H9 (cell line): ENCODE results near the gene PDE3A. TPM values are rescaled to one million over a fixed set of nuclear protein-coding genes. Genes with fewer than 3 reads are reported as not detected.

ENCODE experiments used
- DNase-seq: peaks from one replicate; pipeline ENCODE4 v3.0.0-alpha.2; 2017
- H2AFZ ChIP-seq: one replicate; pipeline ENCODE4 v1.6.1; 2013; ENCODE audit warnings: mild to moderate bottlenecking, low read length, control low read depth, moderate library complexity
- H2AK5ac ChIP-seq: 2 replicates; pipeline ENCODE4 v1.6.1; 2013; ENCODE audit warnings: low read length, control low read depth, mixed read lengths; ENCODE audit not compliant: insufficient read length
- H2BK120ac ChIP-seq: one replicate; pipeline ENCODE4 v1.6.1; 2013; ENCODE audit warnings: low read depth, mild to moderate bottlenecking, low read length, control low read depth, inconsistent platforms; ENCODE audit not compliant: poor library complexity, severe bottlenecking
- H2BK12ac ChIP-seq: 2 replicates; pipeline ENCODE4 v1.6.1; 2013; ENCODE audit warnings: low read length, control low read depth, mixed read lengths, low read depth; ENCODE audit not compliant: insufficient read length
- H2BK15ac ChIP-seq: 2 replicates; pipeline ENCODE4 v1.6.1; 2013; ENCODE audit warnings: low read depth, low read length, control low read depth
- H2BK20ac ChIP-seq: one replicate; pipeline ENCODE4 v1.6.1; 2013; ENCODE audit warnings: low read depth, mild to moderate bottlenecking, low read length, control low read depth, inconsistent platforms; ENCODE audit not compliant: poor library complexity, severe bottlenecking
- H2BK5ac ChIP-seq: 2 replicates; pipeline ENCODE4 v1.6.1; 2013; ENCODE audit warnings: low read length, control low read depth, mixed read lengths; ENCODE audit not compliant: insufficient read length
- H3K14ac ChIP-seq: 2 replicates; pipeline ENCODE4 v1.6.1; 2013; ENCODE audit warnings: low read length, control low read depth; ENCODE audit not compliant: insufficient read depth
- H3K18ac ChIP-seq: 2 replicates; pipeline ENCODE4 v1.6.1; 2013; ENCODE audit warnings: low read depth, mild to moderate bottlenecking, mixed read lengths, low read length, control low read depth; ENCODE audit not compliant: insufficient read length
- H3K23ac ChIP-seq: 2 replicates; pipeline ENCODE4 v1.6.1; 2013; ENCODE audit warnings: low read length, control low read depth, mixed read lengths, low read depth; ENCODE audit not compliant: insufficient read length
- H3K23me2 ChIP-seq: 2 replicates; pipeline ENCODE4 v1.6.1; 2013; ENCODE audit warnings: low read depth, mild to moderate bottlenecking, mixed read lengths, low read length, control low read depth; ENCODE audit not compliant: insufficient read length, poor library complexity, severe bottlenecking
- H3K27ac ChIP-seq: 2 replicates; pipeline ENCODE4 v1.5.1; 2013; ENCODE audit warnings: low read length, control low read depth, mixed read lengths, low read depth; ENCODE audit not compliant: insufficient read length
- H3K27me3 ChIP-seq: 2 replicates; pipeline ENCODE4 v1.6.1; 2013; ENCODE audit warnings: low read length, control low read depth, inconsistent platforms; ENCODE audit not compliant: insufficient read depth
- H3K4ac ChIP-seq: 2 replicates; pipeline ENCODE4 v1.6.1; 2013; ENCODE audit warnings: low read depth, mild to moderate bottlenecking, control low read depth, inconsistent platforms, low read length, moderate library complexity
- H3K4me1 ChIP-seq: 2 replicates; pipeline ENCODE4 v1.6.1; 2013; ENCODE audit warnings: low read length, control low read depth, inconsistent platforms; ENCODE audit not compliant: insufficient read depth
- H3K4me2 ChIP-seq: 2 replicates; pipeline ENCODE4 v1.6.1; 2013; ENCODE audit warnings: low read length, control low read depth, mixed read lengths; ENCODE audit not compliant: insufficient read length, insufficient read depth
- H3K56ac ChIP-seq: 2 replicates; pipeline ENCODE4 v1.6.1; 2013; ENCODE audit warnings: low read depth, mild to moderate bottlenecking, mixed read lengths, low read length, control low read depth; ENCODE audit not compliant: insufficient read length
- H3K79me1 ChIP-seq: 2 replicates; pipeline ENCODE4 v1.6.1; 2013; ENCODE audit warnings: low read depth, mild to moderate bottlenecking, moderate library complexity, low read length, control low read depth, inconsistent platforms; ENCODE audit not compliant: insufficient read depth, poor library complexity, severe bottlenecking
- H3K79me2 ChIP-seq: 2 replicates; pipeline ENCODE4 v1.6.1; 2013; ENCODE audit warnings: low read length, control low read depth, inconsistent platforms; ENCODE audit not compliant: insufficient read depth
- H3K9ac ChIP-seq: 2 replicates; pipeline ENCODE4 v1.6.1; 2013; ENCODE audit warnings: low read length, control low read depth, mixed read lengths; ENCODE audit not compliant: insufficient read length; ENCODE audit errors: extremely low read depth
- H3K9me3 ChIP-seq: one replicate; pipeline ENCODE4 v1.6.1; 2013; ENCODE audit warnings: low read depth, low read length, inconsistent platforms; ENCODE audit not compliant: control insufficient read depth
- H3T11ph ChIP-seq: one replicate; pipeline ENCODE4 v1.6.1; 2013; ENCODE audit warnings: mild to moderate bottlenecking, low read length, control low read depth, inconsistent platforms
- H4K20me1 ChIP-seq: one replicate; pipeline ENCODE4 v1.6.1; 2013; ENCODE audit not compliant: control insufficient read depth, insufficient read length, insufficient read depth
- H4K5ac ChIP-seq: 2 replicates; pipeline ENCODE4 v1.6.1; 2013; ENCODE audit warnings: low read depth, mild to moderate bottlenecking, mixed read lengths, low read length, control low read depth; ENCODE audit not compliant: insufficient read length
- H4K8ac ChIP-seq: replicated peaks from 2 replicates; pipeline ENCODE4 v1.6.1; 2013; ENCODE audit warnings: low read length, control low read depth, mixed read lengths, low read depth; ENCODE audit not compliant: insufficient read length
- H4K91ac ChIP-seq: 2 replicates; pipeline ENCODE4 v1.6.1; 2013; ENCODE audit warnings: low read depth, mild to moderate bottlenecking, moderate library complexity, mixed read lengths, low read length, control low read depth; ENCODE audit not compliant: insufficient read length
- H3K27ac Mint-ChIP-seq, 3 experiments: 2 replicates in 2 of 3; 3 replicates in 1 of 3; pipeline ENCODE4 v1.8.0; 2020 to 2021; ENCODE audit warnings: mixed read lengths in 3 of 3, mild to moderate bottlenecking in 1 of 3, moderate library complexity in 1 of 3
- H3K27me3 Mint-ChIP-seq: 2 replicates; pipeline ENCODE4 v1.8.0; 2021; ENCODE audit warnings: low read depth, mild to moderate bottlenecking, moderate library complexity, mixed read lengths
- H3K36me3 Mint-ChIP-seq, 3 experiments: 2 replicates in 2 of 3; 3 replicates in 1 of 3; pipeline ENCODE4 v1.8.0; 2020 to 2021; ENCODE audit warnings: low read depth in 3 of 3, mixed read lengths in 3 of 3; ENCODE audit not compliant: insufficient read depth in 1 of 3
- H3K4me1 Mint-ChIP-seq, 2 experiments: 2 replicates each; pipeline ENCODE4 v1.8.0; 2020; ENCODE audit warnings: mixed read lengths in 2 of 2
- H3K4me3 Mint-ChIP-seq, 2 experiments: 2 replicates in 1 of 2; 3 replicates in 1 of 2; pipeline ENCODE4 v1.8.0; 2020 to 2021; ENCODE audit warnings: mild to moderate bottlenecking in 2 of 2, mixed read lengths in 2 of 2, moderate library complexity in 1 of 2
- H3K9me3 Mint-ChIP-seq, 2 experiments: 2 replicates in 1 of 2; 3 replicates in 1 of 2; pipeline ENCODE4 v1.8.0; 2020; ENCODE audit warnings: mild to moderate bottlenecking in 2 of 2, mixed read lengths in 2 of 2, moderate library complexity in 1 of 2
- CTCF ChIP-seq: fragments of 200-600 bp; sonication (generic); conservative IDR thresholded peaks from 3 replicates; pipeline ENCODE4 v1.8.0; 2021; ENCODE audit warnings: antibody characterized with exemption, mild to moderate bottlenecking
- WGBS: extraction: QIAGEN DNeasy Blood & Tissue Kit; methylation state at CpG from one replicate; pipeline ENCODE4 v1.1.7; 2013; ENCODE audit warnings: missing lambda C conversion rate, low lambda C conversion rate, mixed read lengths; ENCODE audit not compliant: insufficient read length; ENCODE audit errors: extremely low coverage; 5-methylcytosine and 5-hydroxymethylcytosine counted together
- total RNA-seq: library from RNA; stranded (reverse); gene quantifications from 2 replicates; pipeline ENCODE4 v1.2.1, GENCODE V29; 2021

Gene PDE3A
- total RNA-seq, 1 experiment from 2014 or later, result 3.0 TPM

GRCh38 chr12:20523658-20524057 lies 155.3 kb downstream of the PDE3A start:
- Histone ChIP-seq H3K4me1 (peaks cover 2% of the 10 kb centered on the region; the same call in 1 of the 2 replicates), H3K23ac (no peak overlapping the region), H2BK12ac (no peak overlapping the region), H3K9ac (no peak overlapping the region), H2BK15ac (no peak overlapping the region), H4K91ac (no peak overlapping the region), H2AFZ (no peak overlapping the region), H3K27ac (peak overlapping the region; percentile 65), H3K9me3 (no peaks in the 10 kb centered on the region), H2AK5ac (no peak overlapping the region), H3K14ac (no peak overlapping the region), H3K27me3 (no peaks in the 10 kb centered on the region), H3K4me2 (peak overlapping the region; percentile 27), H3K79me1 (no peaks in the 10 kb centered on the region), H4K20me1 (no peaks in the 10 kb centered on the region), H3K56ac (no peak overlapping the region), H2BK120ac (no peak overlapping the region), H4K5ac (no peak overlapping the region), H3K23me2 (no peaks in the 10 kb centered on the region), H3K18ac (no peak overlapping the region), H4K8ac (no peak overlapping the region), H3K79me2 (no peaks in the 10 kb centered on the region), H3T11ph (no peak overlapping the region), H3K4ac (no peak overlapping the region), H2BK20ac (no peak overlapping the region), H2BK5ac (no peak overlapping the region)
- no peak for TF ChIP-seq CTCF
- H3K27ac Mint-ChIP-seq, result peak overlapping the region in 1 of 3 experiments; percentile 54; a peak in 1 of 7 replicates
- whole genome bisulfite sequencing, result no CpG with 5 or more reads among the region's 2 CpGs
- H3K4me3 Mint-ChIP-seq, result no peak overlapping the region
- peaks cover 0 to 7% of the 10 kb centered on the region in 2 experiments; a peak in 4 of 5 replicates for H3K9me3 Mint-ChIP-seq
- peaks cover 0 to 11% (median 10%) of the 10 kb centered on the region in 3 experiments; a peak in 2 of 7 replicates for H3K36me3 Mint-ChIP-seq
- peaks cover 25 to 37% of the 10 kb centered on the region in 2 experiments for H3K4me1 Mint-ChIP-seq
- DNase-seq, result no peak
- no peaks in the 10 kb centered on the region for H3K27me3 Mint-ChIP-seq
